ENCODE results near the gene DDX24.

DNA sequence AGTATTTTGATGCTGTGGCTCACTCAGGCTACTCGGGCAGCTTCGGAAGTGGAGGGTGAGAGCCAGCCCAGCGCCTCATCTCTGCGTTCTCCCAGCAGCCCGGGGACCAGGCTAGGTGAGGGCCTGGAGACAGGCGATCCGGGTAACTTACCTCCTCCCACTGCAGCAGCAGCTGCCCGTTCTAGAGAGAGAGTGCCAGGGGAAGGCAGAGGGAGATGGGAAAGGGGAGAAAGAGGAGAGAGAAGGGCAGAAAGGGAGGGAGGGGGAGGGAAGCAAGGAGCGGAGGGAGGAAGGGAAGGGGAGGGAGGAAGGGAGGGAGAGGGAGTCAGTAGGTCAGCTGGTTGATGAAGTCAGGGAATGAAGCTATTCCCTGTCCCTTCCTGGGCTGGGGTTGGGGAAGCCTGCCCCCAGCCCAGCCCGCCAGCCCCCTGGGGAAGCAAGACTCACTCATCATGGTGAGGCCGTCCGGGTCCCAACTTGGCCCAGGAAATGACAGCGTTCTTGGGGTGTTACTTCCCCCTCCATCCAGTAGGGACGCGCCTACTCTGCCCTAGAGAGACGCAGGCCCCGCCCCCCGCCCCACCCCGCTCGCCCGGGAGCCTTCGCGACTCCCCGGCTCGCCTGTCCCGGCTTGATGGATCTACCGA is 48.2 kb upstream of the DDX24 start, which contains the start of gene IFI27L2:
- TF ChIP-seq EZH2 (IDR thresholded peaks at IDR 0.05) (no peak), POLR2AphosphoS5 (IDR thresholded peaks at IDR 0.05; ENCODE audit: borderline replicate concordance, low read depth, low read length) (no peak)

Measured in SK-N-MC (cell line).